ENCODE results near the gene ATP8B4.

GRCh38 chr15:50141856-50142255 is 22.8 kb upstream of the ATP8B4 start:
- TF ChIP-seq CTCF (IDR thresholded peaks at IDR 0.05; ENCODE audit: insufficient read depth, low read length, poor library complexity, severe bottlenecking), result no peak
- no peak for TF ChIP-seq EZH2phosphoT487 (conservative IDR thresholded peaks at IDR 0.05; ENCODE audit: low read length)

Measured in SU-DHL-6 (cell line).